DMS114 treated with DMSO at 0.1 percent for 48 hours (cell line): ENCODE measurements around the gene PUS7.
"Not testable (repeated sequence)": the region's sequence is repeated elsewhere in the genome, so short reads cannot be mapped to it uniquely, and the experiment has no call there.

Experiments
- DNase-seq: peaks from one replicate; lab custom pipeline; 2025; ENCODE audit not compliant: unreplicated experiment; lab: John Stamatoyannopoulos, UW

Gene PUS7, protein sequence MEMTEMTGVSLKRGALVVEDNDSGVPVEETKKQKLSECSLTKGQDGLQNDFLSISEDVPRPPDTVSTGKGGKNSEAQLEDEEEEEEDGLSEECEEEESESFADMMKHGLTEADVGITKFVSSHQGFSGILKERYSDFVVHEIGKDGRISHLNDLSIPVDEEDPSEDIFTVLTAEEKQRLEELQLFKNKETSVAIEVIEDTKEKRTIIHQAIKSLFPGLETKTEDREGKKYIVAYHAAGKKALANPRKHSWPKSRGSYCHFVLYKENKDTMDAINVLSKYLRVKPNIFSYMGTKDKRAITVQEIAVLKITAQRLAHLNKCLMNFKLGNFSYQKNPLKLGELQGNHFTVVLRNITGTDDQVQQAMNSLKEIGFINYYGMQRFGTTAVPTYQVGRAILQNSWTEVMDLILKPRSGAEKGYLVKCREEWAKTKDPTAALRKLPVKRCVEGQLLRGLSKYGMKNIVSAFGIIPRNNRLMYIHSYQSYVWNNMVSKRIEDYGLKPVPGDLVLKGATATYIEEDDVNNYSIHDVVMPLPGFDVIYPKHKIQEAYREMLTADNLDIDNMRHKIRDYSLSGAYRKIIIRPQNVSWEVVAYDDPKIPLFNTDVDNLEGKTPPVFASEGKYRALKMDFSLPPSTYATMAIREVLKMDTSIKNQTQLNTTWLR

DNA sequence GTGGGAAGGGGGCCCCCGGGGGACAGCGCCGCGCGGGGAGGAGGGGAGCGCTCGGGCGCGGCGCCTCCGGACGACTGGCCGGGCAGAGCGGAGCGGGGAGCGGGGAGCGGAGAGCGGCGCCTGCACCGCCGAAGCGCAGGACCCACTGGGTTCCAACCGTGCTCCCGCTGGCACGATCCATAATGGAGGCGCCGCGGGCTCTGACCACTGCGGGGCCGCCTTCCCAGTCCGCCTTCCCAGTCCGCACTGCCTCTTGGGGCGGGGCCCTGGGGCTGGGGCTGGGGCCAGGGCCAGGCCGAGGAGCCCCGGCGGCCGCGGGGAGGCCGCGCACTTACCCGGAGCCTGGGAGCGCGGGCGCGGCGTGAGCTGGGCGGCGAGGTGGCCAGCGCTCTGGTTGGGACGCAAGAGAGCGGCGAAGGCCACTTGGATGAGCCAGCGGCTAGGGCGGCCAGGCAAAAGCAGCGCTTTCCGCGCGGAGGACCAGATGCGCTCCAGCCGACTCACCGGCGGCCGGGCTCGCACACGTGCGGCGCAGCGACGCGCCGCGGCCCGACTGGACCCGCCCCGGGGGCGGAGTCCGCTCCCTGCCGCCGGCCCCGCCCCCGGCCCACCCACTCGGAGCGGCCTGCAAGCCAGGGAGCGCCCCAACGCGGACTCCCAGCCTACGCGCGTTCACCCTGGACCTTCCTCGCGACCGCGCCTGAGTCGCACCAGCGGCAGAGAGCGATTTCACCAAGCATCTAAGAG lies at the start of gene PUS7:
TSS of gene PUS7 (minus strand) at position 555 of the 747 bp plus-strand sequence. CDS start 13,759 bp downstream, outside the sequence.
- DNase-seq: peak; percentile 67

DNA sequence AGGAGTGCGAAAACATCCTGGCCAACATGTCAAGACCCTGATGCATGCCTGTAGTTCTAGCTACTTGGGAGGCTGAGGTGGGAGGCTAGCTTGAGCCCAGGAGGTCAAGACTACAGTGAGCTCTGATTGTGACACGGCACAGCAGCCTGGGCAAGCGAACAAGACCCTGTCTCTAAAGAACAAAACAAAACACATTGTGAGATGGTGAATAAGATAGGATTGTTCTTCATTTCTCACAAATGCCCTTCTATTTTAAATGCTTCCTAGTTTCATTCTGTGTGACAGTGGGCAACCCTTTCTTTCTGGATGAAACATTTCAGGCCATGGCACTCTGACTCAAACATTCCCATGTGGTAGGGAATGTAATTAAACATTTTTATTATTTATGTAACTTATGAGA lies 45.8 kb upstream of the PUS7 start:
- no peak for DNase-seq

DNA sequence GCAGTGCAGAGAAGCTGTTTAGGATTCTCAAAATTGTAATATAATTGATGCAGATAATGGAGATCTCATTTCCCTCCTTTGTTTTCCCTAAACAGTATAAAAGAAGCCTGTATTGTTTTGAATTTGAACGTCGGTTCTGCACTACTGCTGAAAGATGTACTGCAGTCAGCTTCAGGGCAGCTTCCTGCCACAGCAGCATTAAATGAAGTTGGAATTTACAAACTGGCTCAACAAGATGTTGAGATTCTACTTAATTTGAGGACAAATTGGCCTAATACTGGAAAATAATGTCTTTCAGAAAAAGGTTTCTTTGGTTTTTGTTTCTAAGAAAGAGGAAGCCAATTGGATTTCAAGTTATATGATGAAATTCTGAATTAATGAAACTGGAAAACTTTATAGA lies 45.0 kb upstream of the PUS7 start:
- DNase-seq: no peak

DNA sequence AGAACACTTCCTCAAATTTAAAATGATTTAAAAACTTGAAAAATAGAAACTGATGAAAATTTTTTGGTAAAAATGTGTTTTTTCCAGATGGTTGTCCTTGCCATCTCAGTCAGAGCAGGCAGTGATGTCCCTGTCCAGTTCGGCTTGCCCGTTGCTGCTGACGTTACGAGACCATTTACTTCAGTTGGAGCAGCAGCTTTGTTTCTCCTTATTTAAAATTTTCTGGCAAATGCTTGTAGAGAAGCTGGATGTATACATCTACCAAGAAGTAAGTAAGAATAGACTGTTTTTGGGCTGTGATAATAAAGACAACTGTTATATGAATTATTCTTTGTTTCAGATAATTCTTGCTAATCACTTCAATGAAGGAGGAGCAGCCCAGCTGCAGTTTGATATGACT lies 43.1 kb upstream of the PUS7 start:
- no peak for DNase-seq

DNA sequence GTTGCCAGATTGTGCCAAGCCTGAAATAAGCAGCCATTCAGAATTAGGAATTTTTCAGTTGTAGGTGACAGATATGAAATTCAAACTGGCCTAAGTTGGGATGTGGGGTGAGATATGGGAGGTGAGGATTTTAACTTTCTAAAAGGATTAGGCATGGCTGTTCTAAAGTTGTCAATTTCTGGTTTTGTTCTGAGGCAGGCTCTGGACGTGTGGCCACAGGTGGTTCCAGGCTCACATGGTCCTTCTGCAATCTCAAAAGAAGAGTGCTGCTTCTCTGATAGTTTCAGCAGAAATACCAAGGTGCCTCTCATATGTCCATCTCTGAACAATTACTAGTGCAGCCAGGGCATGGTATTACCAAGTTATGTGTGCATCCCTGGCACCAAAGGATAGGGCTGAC lies 37.9 kb upstream of the PUS7 start:
- DNase-seq: no peak

DNA sequence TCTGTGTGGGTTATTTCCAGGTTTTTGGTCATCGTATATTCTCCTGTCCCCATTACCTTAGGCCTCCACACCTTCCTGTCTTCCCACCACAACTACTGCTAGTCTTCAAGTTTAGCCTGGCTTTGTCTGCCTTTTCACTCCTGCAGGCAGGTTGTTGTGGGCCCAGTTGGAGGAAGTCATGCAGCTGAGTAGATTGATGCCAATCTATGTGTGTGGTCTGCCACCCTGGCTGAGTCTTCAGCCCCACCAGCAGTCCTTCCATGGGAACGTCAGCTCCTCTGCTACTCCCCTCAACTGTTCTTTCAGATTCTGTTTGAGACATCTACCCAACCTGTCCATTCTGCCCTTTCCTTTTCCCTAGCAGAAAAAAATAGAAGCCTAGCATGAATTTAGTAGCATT lies 16.3 kb upstream of the PUS7 start:
- DNase-seq: no peak

DNA sequence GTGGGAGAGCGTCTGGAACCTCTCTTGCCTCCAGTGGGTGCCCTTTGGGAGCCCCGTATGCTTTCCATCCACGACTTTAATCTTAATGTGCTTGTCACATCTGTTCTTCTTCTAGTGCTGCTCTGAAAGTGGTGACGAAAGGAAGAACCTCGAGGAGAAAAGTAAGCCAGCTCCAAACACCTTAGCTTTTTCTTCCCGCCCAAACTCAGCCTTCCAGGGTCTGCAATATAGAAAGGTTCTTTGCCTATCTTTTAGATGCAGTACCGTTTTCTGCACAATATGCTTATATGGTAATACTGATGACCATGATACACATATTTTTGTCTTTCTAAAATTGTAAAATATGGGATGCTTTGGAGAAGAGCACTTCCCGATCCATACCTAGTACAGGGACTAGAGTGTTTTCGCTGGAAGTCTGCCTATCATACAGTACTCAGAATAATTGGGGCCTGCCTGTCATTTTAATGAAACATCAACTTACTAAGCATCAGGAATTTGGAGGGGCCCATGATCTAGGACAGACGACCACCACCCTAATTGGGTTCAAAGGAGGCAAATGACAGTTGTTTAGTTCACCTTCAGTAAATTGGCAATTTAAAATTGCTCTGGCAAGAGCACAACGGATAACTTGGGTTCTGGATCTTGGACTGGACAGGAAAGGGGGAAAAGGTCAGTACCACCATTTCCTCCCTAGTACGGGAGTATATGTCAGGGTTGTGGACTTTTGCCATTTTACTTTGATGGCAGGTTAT lies 10.8 kb upstream of the PUS7 start:
- DNase-seq: no peak

DNA sequence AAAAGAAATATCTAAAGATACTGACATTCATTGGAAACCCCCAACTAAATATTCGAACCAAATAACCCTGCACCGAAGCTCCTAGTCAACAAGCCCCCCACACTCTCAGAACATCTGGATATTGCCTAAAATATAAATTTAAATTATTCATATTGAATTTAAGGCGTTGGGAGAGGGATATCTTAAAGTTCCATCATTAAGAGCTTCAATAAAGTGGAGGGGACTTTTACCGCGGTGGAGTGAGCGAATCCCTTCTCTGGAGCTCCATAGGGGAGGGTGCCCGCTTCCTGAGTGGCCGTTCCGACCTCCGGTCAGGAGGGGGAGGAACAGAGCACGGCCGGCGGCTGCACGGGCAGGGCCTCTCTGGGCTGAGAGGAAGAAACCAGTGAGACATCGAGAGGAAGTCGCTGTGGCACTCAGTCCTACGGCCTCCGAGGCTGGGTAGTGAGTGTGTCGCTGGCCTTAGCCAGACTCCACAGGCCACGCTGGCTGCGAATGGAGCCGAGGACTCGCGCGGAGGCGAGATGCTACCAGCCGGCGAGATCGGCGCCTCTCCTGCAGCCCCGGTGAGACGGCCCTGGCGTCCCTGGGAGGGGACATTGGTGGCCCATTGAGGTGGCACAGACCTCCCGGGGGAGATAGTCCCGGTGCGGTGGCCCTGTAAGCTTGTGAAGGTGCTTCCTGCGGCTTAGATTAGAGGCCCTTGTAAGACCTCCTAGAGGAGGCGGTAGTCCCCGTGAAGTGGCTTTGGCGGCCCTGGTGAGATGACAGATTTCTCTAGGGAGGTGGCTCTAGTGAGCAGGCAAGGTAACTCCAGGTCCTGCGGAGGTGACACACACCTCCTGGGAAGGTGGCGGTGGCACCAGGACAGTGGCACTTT lies 10.0 kb upstream of the PUS7 start, which contains the start of gene RINT1:
TSS of gene RINT1 (plus strand) at position 410 of the 880 bp plus-strand sequence. CDS start at position 525, 115 bp downstream.
- DNase-seq: peak; percentile 82

DNA sequence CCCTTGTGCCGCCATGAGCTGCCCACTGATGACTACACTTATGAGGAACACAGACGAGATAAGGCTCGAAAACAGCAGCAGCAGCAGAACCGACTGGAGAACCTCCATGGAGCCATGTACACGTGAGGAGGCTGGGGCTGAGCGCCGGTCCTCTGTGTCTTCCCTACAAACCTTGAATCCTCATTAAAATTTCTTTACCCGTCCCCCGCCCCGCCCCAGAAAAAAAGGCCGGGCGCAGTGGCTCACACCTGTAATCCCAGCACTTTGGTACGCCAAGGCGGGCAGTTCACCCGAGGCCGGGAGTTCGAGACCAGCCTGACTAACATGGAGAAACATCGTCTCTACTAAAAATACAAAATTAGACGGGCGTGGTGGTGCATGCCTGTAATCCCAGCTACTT lies 8.5 kb upstream of the PUS7 start:
- no peak for DNase-seq

DNA sequence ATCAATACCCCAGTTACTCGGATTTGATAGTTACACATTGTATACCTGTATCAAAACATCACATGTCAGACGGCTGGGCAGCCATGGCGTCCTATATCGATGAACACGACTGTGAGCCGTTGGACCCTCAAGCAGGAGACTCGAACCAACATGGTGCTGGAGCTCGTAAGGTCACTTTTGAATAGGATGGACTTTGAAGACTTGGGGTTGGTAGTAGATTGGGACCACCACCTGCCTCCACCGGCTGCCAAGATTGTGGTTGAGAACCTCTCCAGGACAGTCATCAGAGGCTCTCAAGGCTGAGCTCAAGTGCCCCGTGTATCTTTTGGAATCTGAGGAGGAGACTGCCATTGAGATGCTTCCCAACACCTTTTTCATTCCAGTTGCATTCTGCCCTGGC lies 8.1 kb upstream of the PUS7 start:
- no peak for DNase-seq

DNA sequence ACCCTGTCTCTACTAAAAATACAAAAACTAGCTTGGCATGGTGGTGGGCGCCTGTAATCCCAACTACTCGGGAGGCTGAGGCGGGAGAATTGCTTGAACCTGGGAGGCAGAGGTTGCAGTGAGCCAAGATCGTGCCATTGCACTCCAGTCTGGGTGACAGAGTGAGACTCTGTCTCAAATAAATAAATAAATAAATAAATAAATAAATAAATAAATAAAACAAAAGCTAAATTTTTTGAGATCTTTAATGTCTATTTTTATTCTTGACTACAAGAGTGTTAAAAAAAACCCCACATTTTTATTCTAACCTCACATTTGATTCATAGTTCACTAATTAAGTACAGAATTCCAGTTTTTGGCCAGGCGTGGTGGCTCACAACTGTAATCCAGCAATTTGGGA lies 5.7 kb upstream of the PUS7 start:
- not testable (repeated sequence) for DNase-seq

DNA sequence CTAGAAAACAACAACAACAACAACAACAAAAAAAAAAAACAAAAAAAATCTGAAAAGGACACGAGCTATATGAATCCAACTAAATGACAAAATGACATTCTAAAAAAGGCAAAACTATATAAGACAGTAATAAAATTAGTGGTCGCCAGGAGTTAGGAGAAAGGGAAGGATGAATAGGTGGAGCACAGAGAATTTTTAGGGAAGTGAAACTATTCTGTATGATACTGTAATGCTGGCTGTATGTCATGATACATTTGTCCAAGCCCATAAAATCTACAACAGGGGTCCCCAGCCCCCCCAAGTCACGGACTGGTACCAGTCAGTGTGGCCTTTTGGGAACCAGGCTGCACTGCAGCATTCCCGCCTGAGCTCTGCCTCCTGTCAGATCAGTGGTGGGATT lies 2.8 kb upstream of the PUS7 start:
- DNase-seq: no peak

DNA sequence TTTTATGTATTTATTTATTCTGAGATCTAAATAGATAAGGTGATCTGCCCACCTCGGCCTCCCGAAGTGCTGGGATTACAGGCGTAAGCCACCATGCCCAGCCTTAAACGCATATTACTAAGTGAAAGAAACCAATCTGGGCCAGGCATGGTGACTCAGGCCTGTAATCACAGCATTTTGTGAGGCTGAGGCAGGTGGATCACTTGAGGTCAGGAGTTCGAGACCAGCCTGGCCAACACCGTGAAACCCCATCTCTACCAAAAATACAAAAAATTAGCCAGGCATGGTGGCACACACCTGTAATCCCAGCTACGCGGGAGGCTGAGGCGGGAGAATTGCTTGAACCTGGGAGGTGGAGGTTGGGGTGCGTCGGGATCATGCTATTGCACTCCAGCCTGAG lies 2.4 kb upstream of the PUS7 start:
- DNase-seq: not testable (repeated sequence)

DNA sequence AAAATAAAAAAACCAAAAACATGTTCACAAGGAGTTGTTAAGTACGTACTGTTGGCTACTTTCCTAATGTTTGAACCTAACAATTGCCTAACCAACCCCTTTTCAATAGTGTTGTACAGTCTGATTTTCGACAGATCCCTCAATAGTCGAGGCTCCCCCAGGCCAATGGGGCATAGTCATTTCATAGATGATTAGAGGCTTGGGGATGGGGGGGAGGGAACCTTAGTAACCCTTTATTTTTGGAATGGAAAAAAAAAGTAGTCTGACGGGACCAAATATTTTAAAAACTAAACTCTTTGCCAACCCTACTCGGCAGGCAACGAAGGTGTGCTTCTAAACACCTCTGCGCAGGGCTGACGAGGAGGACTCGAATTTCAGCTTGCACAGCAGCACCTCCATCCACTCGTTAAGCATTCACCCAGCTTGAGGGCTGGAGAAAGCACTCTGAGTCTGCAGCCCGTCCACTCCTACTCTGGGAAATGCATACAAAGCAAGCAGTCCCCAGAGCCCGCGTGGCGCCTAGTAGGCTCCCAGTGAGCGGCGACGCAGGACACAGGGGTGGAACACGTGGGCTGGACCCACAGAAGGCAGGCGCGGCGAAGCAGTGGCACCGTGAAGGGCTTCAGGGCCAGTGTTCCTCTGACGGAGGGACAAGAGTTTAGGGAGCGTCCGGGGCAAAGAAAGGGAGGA lies 899 bp downstream of the PUS7 start:
- DNase-seq: no peak

DNA sequence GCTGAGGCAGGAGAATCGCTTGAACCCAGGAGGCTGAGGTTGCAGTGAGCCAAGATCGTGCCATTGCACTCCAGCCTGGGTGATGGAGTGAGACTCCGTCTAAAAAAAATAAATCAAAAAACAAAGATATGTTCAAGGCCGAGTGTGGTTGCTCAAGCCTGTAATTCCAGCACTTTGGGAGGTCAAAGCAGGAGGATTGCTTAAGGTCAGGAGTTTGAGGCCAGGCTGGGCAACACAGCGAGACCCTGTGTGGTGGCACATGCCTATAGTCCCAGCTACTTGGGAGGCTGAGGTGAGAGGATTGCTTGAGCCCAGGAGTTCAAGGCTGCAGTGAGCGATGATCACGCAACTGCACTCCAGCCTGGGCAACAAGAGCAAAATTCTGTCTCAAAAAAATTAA lies 1.5 kb downstream of the PUS7 start:
- DNase-seq: not testable (repeated sequence)

DNA sequence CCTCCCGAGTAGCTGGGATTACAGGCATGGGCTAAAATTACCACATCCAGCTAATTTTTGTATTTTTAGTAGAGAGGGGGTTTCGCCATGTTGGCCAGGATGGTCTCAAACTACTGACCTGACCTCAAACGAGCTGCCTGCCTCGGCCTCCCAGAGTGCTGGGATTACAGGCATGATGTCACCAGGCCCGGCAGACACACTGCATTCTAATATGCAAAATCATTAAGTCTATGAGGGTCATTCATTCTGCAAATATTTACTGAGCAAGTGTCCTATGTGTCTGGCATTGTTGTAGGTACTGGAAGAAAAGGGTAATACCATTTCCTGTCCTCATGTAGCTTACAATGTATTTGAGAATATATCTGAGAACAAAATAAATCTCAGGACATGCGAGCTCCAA lies 2.7 kb downstream of the PUS7 start:
- DNase-seq: no peak

DNA sequence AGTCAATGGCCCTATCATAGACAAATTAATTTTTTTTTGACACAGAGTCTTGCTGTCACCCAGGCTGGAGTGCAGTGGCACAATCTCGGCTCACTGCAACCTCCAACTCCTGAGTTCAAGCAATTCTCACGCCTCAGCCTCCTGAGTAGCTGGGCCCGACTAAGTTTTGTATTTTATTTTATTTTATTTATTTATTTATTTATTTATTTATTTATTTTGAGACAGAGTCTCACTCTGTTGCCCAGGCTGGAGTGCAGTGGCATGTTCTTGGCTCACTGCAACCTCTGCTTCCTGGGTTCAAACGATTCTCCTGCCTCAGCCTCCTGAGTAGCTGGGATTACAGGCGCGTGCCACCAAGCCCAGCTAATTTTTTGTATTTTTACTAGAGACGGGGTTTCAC lies 6.5 kb downstream of the PUS7 start:
- DNase-seq: not testable (repeated sequence)

DNA sequence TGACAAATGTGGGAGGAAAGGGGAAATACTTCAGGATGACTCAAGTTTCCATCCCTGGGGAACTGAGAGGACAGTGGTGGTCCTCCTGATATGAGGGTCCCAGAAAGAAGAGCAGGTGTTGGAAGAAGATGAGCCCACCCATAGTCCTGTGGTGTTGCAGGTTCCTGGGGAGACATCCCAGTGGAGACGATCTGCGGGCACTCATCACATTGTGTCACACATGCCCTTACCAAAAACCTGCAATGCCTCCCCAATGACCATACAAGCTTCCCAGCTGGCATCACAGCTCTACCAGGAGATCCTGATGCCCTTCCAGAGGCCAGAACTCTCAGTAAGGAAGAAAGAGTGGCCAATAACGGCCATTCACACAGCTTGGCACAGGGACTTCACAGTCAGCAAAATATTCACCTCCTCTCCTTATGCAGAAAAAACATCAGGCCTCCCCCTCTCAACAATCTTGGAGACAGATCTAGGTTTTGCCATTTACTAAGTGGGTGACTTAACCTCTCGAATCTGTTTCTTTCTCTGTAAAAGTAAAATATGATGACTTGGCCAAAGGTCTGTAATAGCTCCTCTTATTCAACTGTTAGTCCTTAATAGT lies 9.0 kb downstream of the PUS7 start:
- no peak for DNase-seq

DNA sequence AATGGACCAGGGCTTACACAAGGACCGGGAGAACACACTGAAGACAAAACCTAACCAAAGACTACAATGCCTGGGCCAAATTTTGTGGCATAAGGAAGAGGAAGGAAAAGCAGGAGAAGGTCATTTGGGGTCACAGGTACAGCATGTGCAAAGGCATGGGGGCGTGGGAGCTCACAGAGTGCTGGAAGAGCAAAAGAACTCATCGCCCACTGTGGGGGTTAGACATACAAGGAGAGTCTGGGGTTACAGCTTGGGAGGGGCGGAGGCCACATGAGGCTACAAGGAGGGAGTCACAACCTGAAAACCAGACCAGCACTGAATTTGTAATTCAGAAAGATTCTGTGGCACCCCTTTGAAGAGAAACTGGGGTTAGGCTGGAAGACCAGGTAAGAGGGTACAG lies 9.7 kb downstream of the PUS7 start:
- DNase-seq: no peak
